GM18870 (cell line): ENCODE data around the gene ZDHHC11.
"Not testable (repeated sequence)": the region's sequence is repeated elsewhere in the genome, so short reads cannot be mapped to it uniquely, and the experiment has no call there.

Source experiments
- ATAC-seq: cut with Tn5 transposase; IDR thresholded peaks from one replicate; pipeline ENCODE4 v1.9.1; 2021; ENCODE audit warnings: moderate library complexity; ENCODE audit not compliant: unreplicated experiment

ZDHHC11 gene

DNA sequence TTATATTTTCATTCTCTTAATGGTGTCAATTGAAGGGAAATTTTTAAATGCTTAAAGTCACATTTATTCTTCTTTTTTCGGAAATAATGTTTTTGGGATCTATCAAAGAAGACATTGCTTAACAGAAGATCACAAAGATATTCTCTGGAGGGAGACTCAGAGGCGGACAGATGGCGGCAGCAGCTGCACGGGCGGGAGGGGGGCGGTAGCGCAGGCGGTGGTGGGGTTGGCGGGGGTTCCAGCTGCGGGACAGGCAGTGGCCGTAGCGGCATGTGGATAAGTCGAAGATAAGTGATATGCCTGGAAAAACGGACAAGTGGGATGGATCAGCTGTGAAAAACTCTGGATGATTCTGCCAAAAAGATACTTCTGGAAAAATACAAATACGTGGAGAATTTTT is 34.6 kb downstream of the ZDHHC11 start:
- ATAC-seq = no peak

DNA sequence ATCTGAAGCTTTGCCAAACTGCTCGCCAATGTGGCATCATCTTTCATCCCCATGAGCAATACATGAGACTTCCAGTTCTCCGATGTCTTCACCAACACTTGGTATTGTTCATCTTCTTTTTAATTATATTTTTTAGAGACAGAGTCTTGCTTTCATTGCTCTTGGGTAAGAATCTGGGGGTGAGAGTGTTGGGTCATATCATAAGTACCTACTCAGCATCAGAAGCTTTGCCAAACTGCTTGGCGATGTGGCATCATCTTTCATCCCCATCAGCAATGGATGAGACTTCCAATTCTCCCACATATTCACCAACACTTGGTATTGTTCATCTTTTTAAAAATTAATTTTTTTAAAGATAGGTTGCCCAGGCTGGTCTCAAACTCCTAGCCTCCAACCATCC is 35.3 kb downstream of the ZDHHC11 start:
- no peak for ATAC-seq

DNA sequence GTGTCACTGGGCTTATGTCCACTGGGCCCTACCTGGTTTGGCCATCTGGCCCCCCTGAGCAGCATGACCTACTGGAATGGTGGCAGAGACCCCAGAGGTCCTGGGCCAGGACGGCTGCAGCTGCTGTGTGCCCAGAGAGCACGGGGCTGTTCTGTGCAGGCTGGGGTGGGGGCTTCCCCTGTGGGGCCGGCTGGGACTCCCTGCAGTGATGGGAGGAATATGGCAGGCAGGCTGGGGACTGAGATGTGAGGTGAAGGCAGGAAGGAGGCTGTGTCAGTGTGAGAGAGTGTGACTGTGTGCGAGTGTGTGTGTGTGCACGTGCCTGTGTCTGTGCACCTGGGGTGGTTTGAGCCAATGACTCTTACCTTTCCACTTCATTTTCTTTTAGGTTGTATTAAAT is 37.2 kb downstream of the ZDHHC11 start:
- ATAC-seq = not testable (repeated sequence)

DNA sequence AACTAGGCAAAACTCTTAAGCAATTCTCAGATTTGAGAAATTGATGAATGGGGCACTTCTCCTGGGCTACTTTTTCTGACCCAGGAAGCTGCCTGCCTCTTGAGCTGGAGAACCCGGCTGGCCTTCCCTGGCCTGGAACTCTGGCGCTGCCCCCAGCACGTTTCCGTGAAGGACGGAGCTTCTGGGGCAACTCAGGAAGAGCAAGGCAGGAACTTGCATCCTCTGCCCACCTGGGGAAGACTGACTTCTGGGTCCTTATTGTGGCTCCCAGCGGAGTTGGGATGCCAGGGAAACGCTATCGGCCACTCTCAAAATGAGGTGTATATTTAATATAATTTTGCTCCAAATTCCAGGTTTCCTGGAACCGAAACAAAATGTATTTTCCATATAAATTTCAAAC is 39.4 kb downstream of the ZDHHC11 start:
- not testable (repeated sequence) for ATAC-seq

DNA sequence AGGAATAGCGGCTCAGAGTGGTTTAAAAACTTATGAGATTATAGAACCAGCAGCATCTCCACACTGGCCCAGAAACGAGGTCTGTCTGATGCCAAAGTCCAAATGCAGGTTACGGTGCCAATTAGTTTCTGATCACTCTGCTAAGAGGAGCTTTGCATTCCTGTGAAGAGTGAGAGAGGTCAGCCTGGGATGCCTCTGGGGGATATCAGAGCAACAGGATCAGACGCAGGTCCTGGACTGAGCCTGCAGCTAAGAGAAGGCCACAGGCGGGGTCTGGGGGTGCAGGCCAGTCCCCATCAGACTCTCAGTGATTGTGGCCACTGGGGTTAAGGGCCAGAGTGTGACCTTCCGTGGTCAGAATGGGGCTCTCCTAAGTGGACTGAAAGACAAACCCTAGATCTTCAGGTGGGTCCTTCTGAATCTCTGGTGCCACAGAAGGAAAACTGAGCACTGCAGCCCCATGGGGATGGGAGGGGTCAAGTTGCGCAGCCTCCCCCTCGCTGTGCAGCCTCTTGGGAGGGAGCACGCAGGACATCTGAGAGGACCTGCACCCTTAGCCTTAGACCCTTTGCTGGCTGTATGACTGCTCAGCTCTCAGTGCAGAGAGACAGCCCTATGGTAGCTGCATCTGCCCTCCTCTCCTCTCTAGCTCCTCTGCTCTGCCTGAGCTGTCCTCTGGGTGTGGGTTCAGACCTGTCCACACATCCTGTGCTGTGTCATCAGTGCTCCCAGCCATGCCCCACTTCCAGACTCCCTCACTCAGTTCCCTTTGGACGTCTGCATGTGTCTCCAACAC is 42.9 kb downstream of the ZDHHC11 start:
- not testable (repeated sequence) for ATAC-seq

GRCh38 chr5:801472-801871 is 49.3 kb downstream of the ZDHHC11 start:
- ATAC-seq = no peak

DNA sequence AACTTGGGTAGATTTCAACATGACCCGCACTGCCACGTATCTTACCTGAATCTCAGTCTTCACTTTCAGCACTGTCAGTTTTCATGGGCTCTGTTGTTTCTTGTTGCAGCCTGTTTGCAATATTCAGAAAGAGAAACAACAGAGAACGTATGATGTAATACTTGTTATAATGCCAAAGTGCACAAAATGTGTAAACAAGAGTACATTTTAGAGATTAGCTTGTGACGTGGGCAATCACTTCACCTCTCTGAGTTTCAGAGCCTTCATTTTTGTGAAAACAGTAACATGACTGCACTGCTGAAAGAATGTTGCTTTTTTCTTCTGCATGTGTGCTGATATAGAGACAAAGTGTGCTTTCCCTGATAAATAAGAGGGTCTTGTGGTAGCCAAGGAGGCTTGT is 49.7 kb downstream of the ZDHHC11 start:
- ATAC-seq = not testable (repeated sequence)

DNA sequence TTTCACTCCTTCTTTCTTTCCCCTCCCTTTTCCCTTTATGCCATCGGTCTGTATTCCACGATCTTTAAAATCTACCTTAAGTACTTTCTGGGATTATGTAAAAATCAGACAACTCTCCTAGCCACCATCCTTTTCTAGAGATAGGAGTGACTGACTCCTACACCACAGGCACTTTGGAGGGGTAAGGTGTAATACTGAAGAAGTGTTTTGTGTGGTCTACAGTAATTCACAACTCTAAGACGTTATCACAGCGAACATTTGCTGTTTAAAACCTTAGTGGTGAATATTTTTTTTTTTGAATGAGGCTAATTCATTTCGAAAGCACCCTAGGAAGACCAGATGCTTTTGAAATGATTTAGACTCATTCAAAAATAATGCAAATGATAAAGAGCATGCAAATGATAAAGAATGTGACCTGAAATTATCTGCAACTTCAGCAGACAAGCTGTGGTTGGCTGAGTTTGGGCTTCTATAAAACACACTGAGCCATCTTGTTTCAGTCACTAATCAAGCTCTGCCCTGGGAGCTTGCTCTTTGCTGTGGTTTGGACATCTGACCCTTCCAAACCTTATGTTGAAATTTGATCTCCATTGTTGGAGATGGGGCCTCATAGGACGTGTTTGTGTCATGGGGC is 52.2 kb downstream of the ZDHHC11 start:
- not testable (repeated sequence) for ATAC-seq

- ATAC-seq = not testable (repeated sequence)
These were observed 52.8 kb downstream of the ZDHHC11 start for GRCh38 chr5:797986-798385.

- ATAC-seq = not testable (repeated sequence)
These were observed 54.9 kb downstream of the ZDHHC11 start for GRCh38 chr5:795873-796272.

DNA sequence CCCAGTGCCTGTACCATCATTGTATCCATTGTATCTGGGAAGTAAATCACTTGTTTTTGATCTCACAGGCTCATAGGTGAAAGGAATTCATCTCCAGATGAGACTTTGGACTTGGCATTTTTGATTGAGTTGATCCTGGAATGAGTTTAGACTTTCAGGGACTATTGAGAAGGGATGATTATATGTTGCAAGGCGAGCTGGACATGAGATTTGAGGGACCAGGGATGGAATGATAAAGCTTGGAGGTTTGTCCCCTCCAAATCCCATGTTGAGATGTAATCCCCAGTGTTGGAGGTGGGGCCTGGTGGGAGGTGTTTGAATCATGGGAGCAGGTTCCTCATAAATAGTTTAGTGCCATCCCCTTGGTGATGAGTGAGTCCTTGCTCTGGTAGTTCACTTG is 55.8 kb downstream of the ZDHHC11 start:
- ATAC-seq = not testable (repeated sequence)

- ATAC-seq = not testable (repeated sequence)
These were observed 62.1 kb downstream of the ZDHHC11 start for GRCh38 chr5:788703-789102.

- ATAC-seq = not testable (repeated sequence)
These were observed 62.9 kb downstream of the ZDHHC11 start for GRCh38 chr5:787857-788233.

GRCh38 chr5:787224-787856 is 63.4 kb downstream of the ZDHHC11 start:
- ATAC-seq = not testable (repeated sequence)

DNA sequence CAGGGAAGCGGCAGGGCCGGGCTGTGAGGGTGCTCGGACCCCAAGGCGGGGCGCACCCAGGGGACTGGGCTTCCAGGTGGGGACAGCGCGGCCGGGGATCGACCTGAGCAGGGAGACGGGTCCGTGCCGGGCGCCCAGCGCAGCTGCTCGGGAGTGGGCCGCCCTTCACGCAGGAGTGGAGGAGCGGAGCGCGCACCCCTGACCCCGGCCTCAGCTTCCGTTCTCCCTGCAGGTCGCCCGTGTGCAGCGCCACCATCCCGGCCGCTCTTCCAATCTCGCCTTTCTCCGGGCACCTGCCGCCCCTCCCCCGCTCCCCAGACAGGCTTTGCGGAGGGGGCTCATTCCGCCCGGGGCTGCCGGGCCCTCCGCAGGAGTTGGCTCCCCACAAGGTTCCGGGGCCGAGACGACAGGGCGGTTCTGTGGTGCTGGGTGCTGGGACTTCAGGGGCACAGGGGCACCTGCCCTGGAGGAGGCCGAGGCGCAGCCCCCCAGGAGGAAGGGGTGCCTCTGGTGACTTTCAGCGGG is 65.5 kb downstream of the ZDHHC11 start:
- ATAC-seq = not testable (repeated sequence)

DNA sequence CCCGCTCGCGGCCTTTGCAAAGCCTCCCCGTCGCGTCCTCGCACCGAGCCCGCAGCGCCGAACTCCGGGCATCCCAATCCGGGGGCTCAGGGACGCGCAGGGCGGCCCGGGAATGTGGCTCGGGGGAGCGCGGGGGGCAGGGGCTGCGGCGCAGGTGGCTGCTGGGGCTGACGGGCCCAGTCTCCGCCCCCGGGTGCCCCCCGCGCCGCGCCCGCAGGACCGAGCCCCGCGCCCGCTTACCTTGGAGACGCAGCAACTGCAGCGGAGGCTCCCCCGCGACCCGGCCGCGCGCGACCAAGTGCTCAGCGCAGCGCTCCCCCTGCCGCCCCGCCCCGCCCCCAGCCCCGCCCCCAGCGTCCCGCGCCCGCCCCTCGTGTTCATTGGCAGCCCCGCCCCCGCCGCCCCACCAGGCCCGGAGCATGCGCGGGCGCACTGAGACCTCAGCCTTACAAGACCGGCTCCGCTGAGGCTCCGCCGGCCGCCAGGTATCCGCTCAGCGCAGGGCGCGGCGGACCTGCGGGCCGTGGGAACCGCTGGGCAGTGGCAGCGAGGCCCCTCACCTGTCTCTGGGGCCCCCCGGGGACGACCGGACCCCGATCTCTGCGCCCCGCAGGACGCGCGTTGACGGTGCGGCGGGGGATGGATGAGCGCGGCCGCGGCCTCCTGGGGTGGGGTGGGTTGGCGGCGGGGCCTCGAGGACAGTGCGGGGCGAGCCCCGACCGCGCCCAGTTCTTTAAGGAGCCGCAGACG is 66.2 kb downstream of the ZDHHC11 start, which contains the start of gene ZDHHC11B:
Gene ZDHHC11B (minus strand): TSS at position 302 of the 750 bp plus-strand sequence. CDS start 17,810 bp downstream, outside the sequence.
- not testable (repeated sequence) for ATAC-seq

DNA sequence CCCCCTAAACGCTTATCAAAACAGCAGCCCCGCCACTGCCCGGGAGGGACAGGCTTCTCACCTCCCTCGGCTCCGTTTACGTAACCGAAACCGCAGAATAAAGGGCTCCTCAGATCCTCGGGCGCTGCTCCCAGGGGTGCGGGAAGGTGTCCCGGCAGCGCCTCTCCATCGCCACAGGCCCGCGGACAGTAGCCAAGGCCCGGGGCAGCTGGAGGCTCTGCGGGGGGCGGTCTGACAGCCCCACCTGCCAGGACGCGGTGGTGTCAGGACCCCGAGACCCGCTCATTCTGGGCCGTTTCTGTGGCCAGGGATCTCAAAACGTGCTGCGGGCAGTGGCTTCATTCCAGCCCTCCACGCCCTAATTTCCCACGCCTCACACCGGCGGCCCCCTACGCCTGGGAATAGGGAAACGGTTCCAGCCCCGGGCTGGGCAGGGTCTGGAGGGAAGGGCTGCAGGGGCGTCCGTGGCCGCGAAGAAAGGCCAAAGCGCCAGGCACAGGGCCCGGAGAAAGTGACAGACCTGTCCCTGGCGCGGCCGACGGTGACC is 66.8 kb downstream of the ZDHHC11 start:
- not testable (repeated sequence) for ATAC-seq

- ATAC-seq = not testable (repeated sequence)
These were observed 67.6 kb downstream of the ZDHHC11 start for GRCh38 chr5:783049-783802.

DNA sequence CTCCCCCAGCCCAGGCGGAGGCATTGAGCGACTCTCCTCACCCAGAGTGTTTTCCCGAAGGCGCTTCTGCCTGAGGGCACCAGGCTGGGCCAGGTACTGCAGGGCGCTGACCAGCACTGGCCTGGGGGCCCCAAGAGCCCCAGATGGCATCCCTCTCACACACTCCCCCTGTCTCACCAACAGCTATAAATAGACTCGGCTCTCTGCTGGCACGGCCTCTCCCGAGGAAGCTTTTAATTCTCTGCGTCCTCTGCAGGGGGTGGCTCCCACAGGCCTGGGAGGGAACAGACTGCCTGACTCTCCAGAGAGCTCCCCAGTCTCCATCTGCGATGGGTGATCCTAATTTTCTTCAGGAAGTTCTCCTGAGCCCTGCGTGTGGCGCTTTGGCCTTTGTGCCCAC is 68.4 kb downstream of the ZDHHC11 start:
- not testable (repeated sequence) for ATAC-seq

DNA sequence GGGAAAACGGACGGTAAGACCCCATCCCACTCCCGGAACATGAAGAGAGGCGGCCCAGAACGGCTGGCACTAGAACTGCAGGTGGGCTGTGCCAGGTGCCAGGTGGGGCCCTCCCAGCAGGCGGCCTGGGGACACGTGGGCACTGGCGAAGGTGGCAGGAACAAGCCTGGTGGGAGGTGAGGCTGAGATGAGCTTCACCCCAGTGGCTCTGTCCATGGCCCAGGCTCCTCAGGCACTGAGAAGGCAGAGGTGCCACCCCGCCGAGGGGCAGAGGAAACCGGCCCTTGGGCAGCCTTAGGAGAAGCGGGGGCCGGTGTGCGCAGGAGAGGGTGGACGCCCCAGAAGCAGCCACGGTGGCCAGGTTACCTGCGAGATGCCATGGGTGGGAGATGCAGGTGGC is 70.2 kb downstream of the ZDHHC11 start:
- not testable (repeated sequence) for ATAC-seq
